DOHH2 (cell line): Measurements from ENCODE around the gene COPS8.
A peak's percentile ranks its signal among the peaks of the same experiment; 100 is the strongest.

Experiments used
- H3F3A ChIP-seq: fragments of 200-600 bp; sonication (generic), shearing (Covaris generic); 2 replicates; pipeline ENCODE4 v1.6.0; 2016; ENCODE audit warnings: antibody characterized with exemption, mild to moderate bottlenecking; ENCODE audit not compliant: control insufficient read depth, insufficient read depth
- H3K27ac ChIP-seq: fragments of 200-600 bp; sonication (generic); 2 replicates; pipeline ENCODE4 v1.5.1; 2014; ENCODE audit warnings: low read depth, mild to moderate bottlenecking, low read length, moderate library complexity
- H3K27me3 ChIP-seq: fragments of 200-600 bp; sonication (generic); 2 replicates; pipeline ENCODE4 v1.6.1; 2014; ENCODE audit warnings: mild to moderate bottlenecking, low read length, mixed read lengths; ENCODE audit not compliant: control insufficient read depth
- H3K36me3 ChIP-seq: fragments of 200-600 bp; sonication (generic); 2 replicates; pipeline ENCODE4 v1.6.1; 2014; ENCODE audit warnings: mild to moderate bottlenecking, low read length, moderate library complexity, mixed read lengths; ENCODE audit not compliant: control insufficient read depth
- H3K4me1 ChIP-seq: fragments of 200-600 bp; sonication (generic); 2 replicates; pipeline ENCODE4 v1.6.1; 2014; ENCODE audit warnings: mild to moderate bottlenecking, low read length, mixed read lengths; ENCODE audit not compliant: control insufficient read depth
- H3K4me2 ChIP-seq: fragments of 200-600 bp; sonication (generic); 2 replicates; pipeline ENCODE4 v1.6.0; 2014; ENCODE audit warnings: mild to moderate bottlenecking, low read length, moderate library complexity
- H3K4me3 ChIP-seq: fragments of 200-600 bp; sonication (generic); 2 replicates; pipeline ENCODE4 v1.5.1; 2014; ENCODE audit warnings: mild to moderate bottlenecking, low read length, mixed read lengths
- H3K79me2 ChIP-seq: fragments of 200-600 bp; sonication (generic); 2 replicates; pipeline ENCODE4 v1.6.1; 2014; ENCODE audit warnings: mild to moderate bottlenecking, low read length, mixed read lengths; ENCODE audit not compliant: control insufficient read depth
- H3K9me2 ChIP-seq: fragments of 200-600 bp; sonication (generic); replicated peaks from 2 replicates; pipeline ENCODE4 v1.6.1; 2014; ENCODE audit warnings: mild to moderate bottlenecking, low read length, mixed read lengths; ENCODE audit not compliant: control insufficient read depth
- H3K9me3 ChIP-seq: fragments of 200-600 bp; sonication (generic); 2 replicates; pipeline ENCODE4 v1.6.1; 2014; ENCODE audit warnings: antibody characterized with exemption, low read length, mixed read lengths; ENCODE audit not compliant: control insufficient read depth, insufficient read depth
- H4K20me1 ChIP-seq: fragments of 200-600 bp; sonication (generic); 2 replicates; pipeline ENCODE4 v1.6.0; 2014; ENCODE audit warnings: low read depth, mild to moderate bottlenecking, antibody characterized with exemption, low read length, moderate library complexity; ENCODE audit not compliant: control insufficient read depth, insufficient read depth
- CTCF ChIP-seq: fragments of 200-600 bp; sonication (generic); IDR thresholded peaks from one replicate; pipeline ENCODE4 v1.5.1; 2014; ENCODE audit warnings: antibody characterized with exemption, mild to moderate bottlenecking, low read depth, low read length; ENCODE audit not compliant: poor library complexity, severe bottlenecking
- EZH2phosphoT487 ChIP-seq: fragments of 200-600 bp; sonication (generic); IDR thresholded peaks from 2 replicates; pipeline ENCODE4 v1.6.1; 2017; ENCODE audit warnings: borderline replicate concordance, mild to moderate bottlenecking, antibody characterized with exemption, low read length, moderate library complexity, mixed read lengths

Gene COPS8

GRCh38 chr2:237068005-237068576 lies 17.6 kb upstream of the COPS8 start:
- H3K4me3 ChIP-seq = no peak overlapping the region
- no peak for TF ChIP-seq CTCF
- no peak for TF ChIP-seq EZH2phosphoT487
- H3F3A ChIP-seq = no peaks in the 10 kb centered on the region
- H3K79me2 ChIP-seq = no peaks in the 10 kb centered on the region
- no peaks in the 10 kb centered on the region for H3K9me3 ChIP-seq
- H3K27me3 ChIP-seq = no peaks in the 10 kb centered on the region
- no peaks in the 10 kb centered on the region for H3K4me1 ChIP-seq
- H3K9me2 ChIP-seq = no peaks in the 10 kb centered on the region
- H3K4me2 ChIP-seq = no peak overlapping the region
- H3K27ac ChIP-seq = no peak overlapping the region
- no peaks in the 10 kb centered on the region for H3K36me3 ChIP-seq
- H4K20me1 ChIP-seq = no peaks in the 10 kb centered on the region

GRCh38 chr2:237072067-237072931 lies 13.4 kb upstream of the COPS8 start:
- TF ChIP-seq CTCF (peak; percentile 95), EZH2phosphoT487 (no peak)
- Histone ChIP-seq H3K9me3 (no peaks in the 10 kb centered on the region), H3F3A (no peaks in the 10 kb centered on the region), H4K20me1 (no peaks in the 10 kb centered on the region), H3K4me2 (no peak overlapping the region), H3K4me3 (no peak overlapping the region), H3K36me3 (no peaks in the 10 kb centered on the region), H3K27ac (no peak overlapping the region), H3K79me2 (no peaks in the 10 kb centered on the region), H3K4me1 (peaks cover 15% of the 10 kb centered on the region), H3K9me2 (no peaks in the 10 kb centered on the region), H3K27me3 (no peaks in the 10 kb centered on the region)

- Histone ChIP-seq H4K20me1 (no peaks in the 10 kb centered on the region), H3K4me2 (no peak overlapping the region), H3K9me2 (no peaks in the 10 kb centered on the region), H3K27ac (no peak overlapping the region), H3K4me1 (peaks cover 16% of the 10 kb centered on the region), H3K27me3 (no peaks in the 10 kb centered on the region), H3F3A (no peaks in the 10 kb centered on the region), H3K36me3 (no peaks in the 10 kb centered on the region), H3K79me2 (no peaks in the 10 kb centered on the region), H3K4me3 (no peak overlapping the region), H3K9me3 (no peaks in the 10 kb centered on the region)
- TF ChIP-seq CTCF (no peak), EZH2phosphoT487 (no peak)
These were observed 12.1 kb upstream of the COPS8 start for GRCh38 chr2:237073552-237073951.
